Thyroid gland (tissue), 4 donors: Measurements from ENCODE around the gene CCBE1.

Experiments used
- CTCF ChIP-seq, 6 experiments: fragments of 200-600 bp in 3 of 6; fragments of 450-650 bp in 3 of 6; sonication (generic) in 3 of 6; IDR thresholded peaks; one replicate each; pipeline ENCODE4 v1.5.1; 2016 to 2019; ENCODE audit warnings: antibody characterized with exemption in 6 of 6, mild to moderate bottlenecking in 2 of 6, inconsistent platforms in 1 of 6, moderate library complexity in 1 of 6
- POLR2A ChIP-seq, 2 donors: fragments of 450-650 bp; IDR thresholded peaks; one replicate each; pipeline ENCODE4 v1.6.1; 2017; ENCODE audit warnings: antibody characterized with exemption in 2 of 2, mild to moderate bottlenecking in 2 of 2, moderate library complexity in 1 of 2

- TF ChIP-seq CTCF (IDR thresholded peaks at IDR 0.05) (no peak), POLR2A (IDR thresholded peaks at IDR 0.05) (no peak)
Observed at GRCh38 chr18:59492756-59493421, 204.3 kb downstream of the CCBE1 start.
